Spleen (tissue), 11 donors: Measurements from ENCODE around the gene C1QTNF1. TPM values are rescaled to one million over a fixed set of nuclear protein-coding genes. Genes with fewer than 3 reads are reported as not detected.
A peak's percentile ranks its signal among the peaks of the same experiment; 100 is the strongest.

Source experiments
- DNase-seq: peaks from one replicate; pipeline ENCODE4 v3.0.0-alpha.2; 2020
- H3K27ac ChIP-seq, 8 donors: fragments of 200-600 bp; sonication (generic) in 7 of 8; 1 replicate in 4 of 8; 2 replicates in 4 of 8; pipeline versions ENCODE4 v1.5.0 to v1.8.0; 2016 to 2021; ENCODE audit warnings: inconsistent platforms in 4 of 8, mild to moderate bottlenecking in 4 of 8, moderate library complexity in 1 of 8
- H3K27me3 ChIP-seq, 7 donors: fragments of 200-600 bp; sonication (generic) in 6 of 7; replicated peaks in 1 of 7; 1 replicate in 4 of 7; 2 replicates in 3 of 7; pipeline versions ENCODE4 v1.5.0 to v1.8.0; 2016 to 2021; ENCODE audit warnings: inconsistent platforms in 3 of 7, mild to moderate bottlenecking in 1 of 7
- H3K36me3 ChIP-seq, 6 donors: fragments of 200-600 bp; sonication (generic) in 5 of 6; 1 replicate in 4 of 6; 2 replicates in 2 of 6; pipeline versions ENCODE4 v1.5.0 to v1.8.0; 2016 to 2021; ENCODE audit warnings: inconsistent platforms in 2 of 6
- H3K4me1 ChIP-seq, 6 donors: fragments of 200-600 bp; sonication (generic) in 5 of 6; 1 replicate in 3 of 6; 2 replicates in 3 of 6; pipeline versions ENCODE4 v1.5.0 to v1.8.0; 2016 to 2021; ENCODE audit warnings: inconsistent platforms in 3 of 6
- H3K4me3 ChIP-seq, 8 donors: fragments of 200-600 bp; sonication (generic) in 7 of 8; 1 replicate in 4 of 8; 2 replicates in 4 of 8; pipeline versions ENCODE4 v1.5.0 to v1.8.0; 2016 to 2021; ENCODE audit warnings: inconsistent platforms in 4 of 8, mild to moderate bottlenecking in 4 of 8, moderate library complexity in 2 of 8
- H3K9me3 ChIP-seq, 8 donors: fragments of 200-600 bp; sonication (generic) in 7 of 8; 1 replicate in 4 of 8; 2 replicates in 4 of 8; pipeline versions ENCODE4 v1.5.0 to v1.8.0; 2016 to 2021; ENCODE audit warnings: inconsistent platforms in 4 of 8
- CTCF ChIP-seq, 11 experiments: fragments of 200-600 bp in 7 of 11; fragments of 450-650 bp in 4 of 11; sonication (generic) in 4 of 11; IDR thresholded peaks in 8 of 11; conservative IDR thresholded peaks in 3 of 11; 1 replicate in 7 of 11; 2 replicates in 4 of 11; pipeline versions ENCODE4 v1.4.0 to v1.8.0; 2016 to 2021; ENCODE audit warnings: antibody characterized with exemption in 11 of 11, inconsistent platforms in 4 of 11, mild to moderate bottlenecking in 1 of 11
- POLR2A ChIP-seq, 3 donors: fragments of 450-650 bp; IDR thresholded peaks; one replicate each; pipeline ENCODE4 v1.5.1; 2017; ENCODE audit warnings: antibody characterized with exemption in 3 of 3, mild to moderate bottlenecking in 1 of 3
- POLR2AphosphoS5 ChIP-seq, 3 donors: sonication (generic); formaldehyde crosslinking; IDR thresholded peaks; one replicate each; pipeline ENCODE4 v1.5.1; 2017; ENCODE audit warnings: antibody characterized with exemption in 3 of 3
- WGBS, 5 donors: extraction: QIAGEN DNeasy Blood & Tissue Kit in 3 of 5; methylation state at CpG; one replicate each; pipeline versions ENCODE4 v1.1.5 to v1.1.7; 2013 to 2018; 5-methylcytosine and 5-hydroxymethylcytosine counted together
- intact Hi-C: fragments of 100-400 bp; cut with DNase I; formaldehyde crosslinking; loops from one replicate; pipeline ENCODE4 v1.15.0; 2023; ENCODE audit warnings: low total_unique reads
- polyA plus RNA-seq, 3 donors: library from polyadenylated mRNA; stranded (reverse); fragments of 200-250 nt; gene quantifications; one replicate each; pipeline ENCODE4 v1.2.1, GENCODE V29; 2013
- total RNA-seq, 7 donors: library from RNA; depleted of rRNA in 3 of 7; stranded (reverse); fragments of >200 nt in 3 of 7; fragmentation: NEBNext Ultra II Directional in 4 of 7; extraction: Animal tissue kit (Norgen Biotek cat#: 25700) in 4 of 7; gene quantifications; one replicate each; pipeline versions ENCODE4 v1.1.0 to v1.2.1, GENCODE V29; 2016 to 2021
- donor health status: healthy with polysubstance abuse.
- donor health status: DM: no; HTN: no; CAD: no; lungs with moderate emphysema.
- donor health status: DM: no; HTN: no; CAD: no.
- donor health status: Bipolar disorder and iron deficiency.
- donor health status: healthy.
- donor health status: DM: no; HTN: no; CAD: no.
- donor health status: DM: yes; HTN: yes; CAD: no.

The C1QTNF1 gene
- total and polyA plus RNA-seq, 10 donors: 14.7 to 101 (median 44.4) TPM

DNA sequence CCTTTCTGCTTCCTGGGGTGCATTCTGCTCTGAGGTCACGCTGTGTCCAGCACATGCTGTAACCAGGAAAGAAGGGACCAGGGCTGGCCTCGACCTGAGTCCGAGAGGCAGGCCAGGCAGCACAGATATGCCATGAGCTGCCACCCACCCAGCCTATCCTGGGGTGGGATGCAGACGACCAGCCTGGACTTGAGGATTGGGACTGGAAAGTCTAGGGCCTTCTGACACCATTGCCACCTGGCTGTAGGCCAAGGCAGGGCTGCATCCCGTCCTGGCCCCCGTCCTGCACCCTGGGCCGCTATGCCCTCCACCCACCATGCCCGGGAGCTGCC is 65.0 kb downstream of the C1QTNF1 start:
- H3K4me3 ChIP-seq: no peak overlapping the region
- no peak for DNase-seq
- H3K4me1 ChIP-seq: peaks cover 0 to 37% (median 7%) of the 10 kb centered on the region in 6 donors
- H3K36me3 ChIP-seq: peaks cover 0 to 53% (median 34%) of the 10 kb centered on the region in 6 donors
- intact Hi-C loops: no loop called here
- H3K27me3 ChIP-seq: peaks cover 0 to 38% (median 11%) of the 10 kb centered on the region in 7 donors
- H3K27ac ChIP-seq: no peak overlapping the region
- no peak for TF ChIP-seq CTCF (IDR thresholded peaks at IDR 0.05 in 8 of 11, conservative IDR thresholded peaks at IDR 0.05 in 3 of 11)
- peak in 1 of 3 donors; percentile 38 for TF ChIP-seq POLR2AphosphoS5 (IDR thresholded peaks at IDR 0.05)
- H3K9me3 ChIP-seq: no peaks in the 10 kb centered on the region
- 71 to 84% (median 80%) methylated on average over 7 to 8 of the region's 8 CpGs for WGBS, 5 donors

DNA sequence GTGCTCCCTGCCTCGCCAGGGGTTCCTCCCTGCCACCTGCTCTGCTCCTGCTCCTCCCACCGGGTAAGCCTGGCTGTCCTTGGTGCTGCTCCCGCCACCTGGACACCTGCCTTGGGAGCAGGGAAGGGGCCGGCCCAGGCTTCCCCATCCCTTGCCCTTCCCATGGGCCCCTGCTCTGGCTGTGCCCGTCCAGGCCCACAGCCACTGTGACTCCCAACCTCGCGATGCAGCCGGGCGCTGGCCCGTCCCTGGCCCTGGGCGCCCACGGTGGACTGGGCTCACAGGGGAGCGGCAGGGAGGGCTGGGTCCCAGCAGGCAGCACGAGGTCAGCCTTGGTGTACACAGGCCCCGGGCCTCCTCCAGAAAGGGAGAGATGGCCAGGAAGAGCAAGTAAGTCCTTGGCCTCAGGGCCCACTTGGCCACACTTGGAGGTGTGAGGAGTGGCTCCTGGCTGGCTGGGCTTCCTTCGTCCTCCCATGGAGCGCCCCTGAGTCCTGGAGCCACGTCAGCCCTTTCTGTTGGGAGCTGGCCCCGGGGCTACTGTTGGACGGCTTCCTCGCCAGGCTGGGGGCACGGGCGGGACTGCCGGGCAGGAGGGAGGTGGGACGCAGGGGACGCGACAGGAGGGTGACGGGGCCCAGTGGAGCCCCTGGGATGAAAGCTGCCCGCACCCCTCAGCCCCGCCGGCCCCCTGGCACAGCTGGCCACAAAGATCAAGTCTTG is 65.9 kb downstream of the C1QTNF1 start:
- 73 to 88% (median 78%) methylated on average over 13 to 31 of the region's 31 CpGs for WGBS, 5 donors
- Histone ChIP-seq H3K9me3 (no peaks in the 10 kb centered on the region), H3K4me3 (no peak overlapping the region), H3K27me3 (peaks cover 0 to 47% (median 18%) of the 10 kb centered on the region in 7 donors), H3K4me1 (peaks cover 0 to 37% (median 7%) of the 10 kb centered on the region in 6 donors), H3K27ac (no peak overlapping the region), H3K36me3 (peaks cover 0 to 43% (median 25%) of the 10 kb centered on the region in 6 donors)
- intact Hi-C loops: no loop called here
- DNase-seq: no peak
- peak in 2 of 3 donors; percentile 5 to 64 for TF ChIP-seq POLR2AphosphoS5 (IDR thresholded peaks at IDR 0.05)
- TF ChIP-seq CTCF (IDR thresholded peaks at IDR 0.05 in 8 of 11, conservative IDR thresholded peaks at IDR 0.05 in 3 of 11): no peak

GRCh38 chr17:79090443-79091225 is 66.7 kb downstream of the C1QTNF1 start:
- intact Hi-C loops: no loop called here
- Histone ChIP-seq H3K27ac (no peak overlapping the region), H3K4me1 (peaks cover 0 to 37% (median 7%) of the 10 kb centered on the region in 6 donors), H3K27me3 (peaks cover 0 to 54% (median 23%) of the 10 kb centered on the region in 7 donors), H3K4me3 (no peak overlapping the region), H3K36me3 (peaks cover 0 to 36% (median 18%) of the 10 kb centered on the region in 6 donors), H3K9me3 (no peaks in the 10 kb centered on the region)
- no peak for TF ChIP-seq POLR2A (IDR thresholded peaks at IDR 0.05)
- TF ChIP-seq CTCF (IDR thresholded peaks at IDR 0.05 in 8 of 11, conservative IDR thresholded peaks at IDR 0.05 in 3 of 11): peak in 4 of 11 experiments; percentile 7 to 59 (median 26)
- peak in 1 of 3 donors; percentile 54 for TF ChIP-seq POLR2AphosphoS5 (IDR thresholded peaks at IDR 0.05)
- no peak for DNase-seq
- WGBS, 5 donors: 40 to 64% (median 54%) methylated on average over 30 to 32 of the region's 32 CpGs

DNA sequence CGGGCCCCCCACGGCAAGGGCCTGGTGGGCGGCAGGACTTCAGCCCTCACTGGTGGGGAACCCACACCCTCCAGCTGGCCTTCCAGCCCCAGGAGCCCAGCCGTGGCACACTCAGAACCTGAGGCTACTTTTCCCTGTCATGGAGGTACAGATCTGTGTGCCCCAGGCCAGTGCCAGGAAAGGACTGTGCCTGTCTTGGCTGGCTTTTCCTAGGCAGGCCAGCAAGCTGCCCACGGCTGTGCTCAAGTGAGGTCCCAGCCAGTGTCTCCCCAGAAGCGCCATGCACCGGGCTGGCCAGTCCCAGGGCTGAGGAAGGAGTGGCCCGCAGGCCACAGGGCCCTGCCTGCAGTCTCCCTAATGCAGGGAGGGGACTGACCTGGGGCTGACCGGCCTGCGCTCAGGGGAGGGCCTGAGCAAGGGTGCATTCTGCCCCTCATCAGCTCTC is 67.3 kb downstream of the C1QTNF1 start:
- no peak overlapping the region for H3K4me3 ChIP-seq
- H3K36me3 ChIP-seq: peaks cover 0 to 30% (median 12%) of the 10 kb centered on the region in 6 donors
- no peak for DNase-seq
- WGBS, 5 donors: 80 to 88% (median 84%) methylated on average over 2 to 10 of the region's 10 CpGs
- no peaks in the 10 kb centered on the region for H3K9me3 ChIP-seq
- no peak overlapping the region for H3K27ac ChIP-seq
- H3K4me1 ChIP-seq: peaks cover 0 to 37% (median 7%) of the 10 kb centered on the region in 6 donors
- intact Hi-C loops: no loop called here
- H3K27me3 ChIP-seq: peaks cover 0 to 61% (median 29%) of the 10 kb centered on the region in 7 donors
- TF ChIP-seq POLR2A (IDR thresholded peaks at IDR 0.05): no peak
- no peak for TF ChIP-seq CTCF (IDR thresholded peaks at IDR 0.05 in 8 of 11, conservative IDR thresholded peaks at IDR 0.05 in 3 of 11)
- TF ChIP-seq POLR2AphosphoS5 (IDR thresholded peaks at IDR 0.05): peak in 1 of 3 donors; percentile 22
